NT2/D1 (cell line): ENCODE measurements around the gene MEX3A.

Source experiments
- YY1 ChIP-seq: IDR thresholded peaks from 2 replicates; pipeline ENCODE4 v1.6.1; 2011; ENCODE audit not compliant: insufficient read length, insufficient read depth
- ZNF274 ChIP-seq: IDR thresholded peaks from 2 replicates; pipeline ENCODE4 v1.6.1; 2011; ENCODE audit warnings: mild to moderate bottlenecking, low read depth, low read length

- TF ChIP-seq YY1 (no peak), ZNF274 (no peak)
These were observed 26.8 kb downstream of the MEX3A start for GRCh38 chr1:156055281-156056048.
